ENCODE results near the gene TMEM186. TPM values are rescaled to one million over a fixed set of nuclear protein-coding genes. Genes with fewer than 3 reads are reported as not detected.

Gene TMEM186
- total and polyA plus RNA-seq, 9 of the 15 experiments (the other 6 are each of a cell fraction or from before 2014, with no cell fraction given): 10.1 to 33.4 (median 16.4) TPM

- Histone ChIP-seq H3K9me3 (replicated peaks; ENCODE audit: control insufficient read depth, insufficient read depth, low read depth, low read length) (no peaks in the 10 kb centered on the region), H3K27ac (ENCODE audit: extremely low read depth, low read depth, low read length) (no peak overlapping the region), H3K27me3 (ENCODE audit: control insufficient read depth in 2 of 2, insufficient read depth in 2 of 2, low read length in 2 of 2) (no peaks in the 10 kb centered on the region), H3K36me3 (ENCODE audit: control insufficient read depth, insufficient read depth, low read length) (peaks cover 93% of the 10 kb centered on the region), H3K9ac (ENCODE audit: insufficient read depth in 1 of 2, low read depth in 2 of 2, low read length in 2 of 2) (no peak overlapping the region), H2AFZ (ENCODE audit: low read depth, low read length) (no peak overlapping the region), H4K20me1 (replicated peaks; ENCODE audit: control insufficient read depth, insufficient read depth, low read length) (no peaks in the 10 kb centered on the region), H3K4me3 (no peak overlapping the region), H3K4me1 (replicated peaks in 1 of 2; ENCODE audit: control insufficient read depth in 2 of 2, insufficient read depth in 2 of 2, low read length in 2 of 2) (no peaks in the 10 kb centered on the region), H3K9me1 (ENCODE audit: control insufficient read depth, insufficient read depth, low read length) (no peaks in the 10 kb centered on the region), H3K79me2 (ENCODE audit: control insufficient read depth, insufficient read depth, low read length) (no peaks in the 10 kb centered on the region; the same call in 2 of the 3 replicates), H3K4me2 (ENCODE audit: insufficient read depth, low read length) (no peak overlapping the region)
- FAIRE-seq: no peak
- BruUV-seq (replicated peaks): no TSS peak
- DNase-seq (ENCODE audit: extremely low read depth in 1 of 4, low spot score in 3 of 4): no peak
- TF ChIP-seq SMARCA4 (IDR thresholded peaks at IDR 0.05) (no peak), TFAM (CRISPR knock-in tag; conservative IDR thresholded peaks at IDR 0.05) (no peak), TEAD4 (IDR thresholded peaks at IDR 0.05; ENCODE audit: low read length) (no peak), TEAD4 (CRISPR knock-in tag; IDR thresholded peaks at IDR 0.05; ENCODE audit: borderline replicate concordance) (no peak), SMAD3 (CRISPR knock-in tag; conservative IDR thresholded peaks at IDR 0.05) (no peak), JUN (IDR thresholded peaks at IDR 0.05; ENCODE audit: borderline replicate concordance, low read depth, low read length) (no peak), JUN (CRISPR knock-in tag; IDR thresholded peaks at IDR 0.05; ENCODE audit: borderline replicate concordance) (no peak), HNRNPLL (IDR thresholded peaks at IDR 0.05; ENCODE audit: low read depth, low read length, poor library complexity, severe bottlenecking) (no peak), ZNF511 (CRISPR knock-in tag; IDR thresholded peaks at IDR 0.05) (no peak), HEY1 (CRISPR knock-in tag; IDR thresholded peaks at IDR 0.05; ENCODE audit: borderline replicate concordance) (no peak), TSHZ1 (CRISPR knock-in tag; IDR thresholded peaks at IDR 0.05) (no peak), ZFX (CRISPR knock-in tag; IDR thresholded peaks at IDR 0.05) (no peak), SETDB1 (IDR thresholded peaks at IDR 0.05; ENCODE audit: low read length) (no peak), ZBTB7A (IDR thresholded peaks at IDR 0.05; ENCODE audit: borderline replicate concordance, control insufficient read depth, low read depth, low read length) (no peak)
- ChIA-PET CTCF (ENCODE audit: low intra/inter-chr PET ratio) (no interaction called here), POLR2A (interaction anchor here (0.8 to 2.6 kb wide), 3 partner anchors 9 to 19 kb away, joined by 3 to 13 read pairs (median 3); no protein-coding TSS in a partner anchor)
- in situ Hi-C loops (cut with MboI) (no loop called here), intact Hi-C loops (cut with micrococcal nuclease) (no loop called here)
- ATAC-seq: no peak
- 90% methylated on average over 6 of the region's 6 CpGs for WGBS (ENCODE audit: insufficient coverage, low coverage, missing lambda C conversion rate)
Measured at GRCh38 chr16:8819411-8820034, 22.1 kb upstream of the TMEM186 start.

Measured in K562 (cell line).